ENCODE data around the gene AKAP14.

GRCh38 chrX:119916310-119916709 lies 20.6 kb downstream of the AKAP14 start:
- TF ChIP-seq EZH2 (IDR thresholded peaks at IDR 0.05; ENCODE audit: low read length) (no peak), CTCF (optimal IDR thresholded peaks at IDR 0.05 in 1 of 3, IDR thresholded peaks at IDR 0.05 in 1 of 3, conservative IDR thresholded peaks at IDR 0.05 in 1 of 3; ENCODE audit: extremely low read depth in 1 of 3, insufficient read depth in 2 of 3, low read length in 3 of 3) (no peak)
